ENCODE measurements around the gene MRPL51. TPM values are rescaled to one million over a fixed set of nuclear protein-coding genes. Genes with fewer than 3 reads are reported as not detected.
A peak's percentile ranks its signal among the peaks of the same experiment; 100 is the strongest.
"Not testable (repeated sequence)": the region's sequence is repeated elsewhere in the genome, so short reads cannot be mapped to it uniquely, and the experiment has no call there.

Gene MRPL51
- total RNA-seq, 1 donor from 2014 or later: 202 TPM

DNA sequence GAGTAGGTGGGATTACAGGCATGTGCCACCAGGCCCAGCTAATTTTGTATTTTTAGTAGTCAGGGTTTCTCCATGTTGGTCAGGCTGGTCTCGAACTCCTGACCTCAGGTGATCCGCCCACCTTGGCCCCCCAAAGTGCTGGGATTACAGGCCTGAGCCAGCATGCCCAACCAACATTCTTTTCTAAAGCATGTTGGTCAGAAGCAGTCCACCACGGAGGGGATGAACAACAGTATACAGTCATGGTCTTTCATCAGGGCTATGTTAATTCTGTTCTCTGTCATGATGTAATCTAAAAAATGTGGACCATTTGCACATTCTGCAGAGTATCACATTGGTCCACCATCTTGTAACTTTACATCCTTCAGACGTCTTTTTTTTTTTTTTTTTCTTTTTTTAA lies 3.6 kb downstream of the MRPL51 start:
- no peak overlapping the region for H3K4me3 Mint-ChIP-seq (ENCODE audit: unreplicated experiment)
- peaks cover 2% of the 10 kb centered on the region for H3K27me3 Mint-ChIP-seq (ENCODE audit: low read depth, unreplicated experiment)
- H3K4me1 ChIP-seq (ENCODE audit: insufficient read depth, low read length): peaks cover 7% of the 10 kb centered on the region
- H3K4me1 Mint-ChIP-seq (ENCODE audit: low read depth, unreplicated experiment): peaks cover 7% of the 10 kb centered on the region
- H3K79me2 ChIP-seq (ENCODE audit: insufficient read depth, low read length): peaks cover 18% of the 10 kb centered on the region
- no peak overlapping the region for H3K9ac ChIP-seq (ENCODE audit: low read length)
- no peaks in the 10 kb centered on the region for H3K27me3 ChIP-seq (ENCODE audit: insufficient read depth, low read length)
- no peak overlapping the region for H3K27ac Mint-ChIP-seq (ENCODE audit: unreplicated experiment)
- H3K4me3 ChIP-seq (ENCODE audit: insufficient read depth, low read depth, low read length): no peak overlapping the region
- H3K9me3 ChIP-seq (ENCODE audit: insufficient read depth, low read depth, low read length): no peaks in the 10 kb centered on the region
- FAIRE-seq: no peak
- H3K36me3 ChIP-seq (ENCODE audit: insufficient read depth, low read length): peaks cover 4% of the 10 kb centered on the region
- no peak for TF ChIP-seq EZH2 (IDR thresholded peaks at IDR 0.05; ENCODE audit: insufficient read depth, low read length)
- TF ChIP-seq CTCF (IDR thresholded peaks at IDR 0.05; ENCODE audit: insufficient read depth, low read depth, low read length): no peak
- no peaks in the 10 kb centered on the region for H4K20me1 ChIP-seq (ENCODE audit: insufficient read depth, low read length)
- H3K4me2 ChIP-seq (ENCODE audit: low read length): no peak overlapping the region
- no peaks in the 10 kb centered on the region for H3K36me3 Mint-ChIP-seq (ENCODE audit: low read depth, unreplicated experiment)
- H2AFZ ChIP-seq (ENCODE audit: low read depth, low read length): no peak overlapping the region
- no peaks in the 10 kb centered on the region for H3K9me3 Mint-ChIP-seq (ENCODE audit: unreplicated experiment)
- H3K27ac ChIP-seq (ENCODE audit: low read depth, low read length): no peak overlapping the region
- DNase-seq (ENCODE audit: low read depth): no peak

GRCh38 chr12:6488240-6488639 lies 4.8 kb downstream of the MRPL51 start:
- FAIRE-seq: no peak
- peaks cover 2% of the 10 kb centered on the region for H3K27me3 Mint-ChIP-seq (ENCODE audit: low read depth, unreplicated experiment)
- H3K4me3 Mint-ChIP-seq (ENCODE audit: unreplicated experiment): no peak overlapping the region
- Histone ChIP-seq H3K9ac (ENCODE audit: low read length) (no peak overlapping the region), H4K20me1 (ENCODE audit: insufficient read depth, low read length) (no peaks in the 10 kb centered on the region), H3K27ac (ENCODE audit: low read depth, low read length) (no peak overlapping the region), H3K79me2 (ENCODE audit: insufficient read depth, low read length) (peaks cover 15% of the 10 kb centered on the region), H3K4me2 (ENCODE audit: low read length) (no peak overlapping the region), H3K4me3 (ENCODE audit: insufficient read depth, low read depth, low read length) (no peak overlapping the region), H3K9me3 (ENCODE audit: insufficient read depth, low read depth, low read length) (no peaks in the 10 kb centered on the region), H3K27me3 (ENCODE audit: insufficient read depth, low read length) (no peaks in the 10 kb centered on the region), H3K36me3 (ENCODE audit: insufficient read depth, low read length) (peaks cover 4% of the 10 kb centered on the region), H2AFZ (ENCODE audit: low read depth, low read length) (no peak overlapping the region), H3K4me1 (ENCODE audit: insufficient read depth, low read length) (peaks cover 6% of the 10 kb centered on the region)
- peaks cover 7% of the 10 kb centered on the region for H3K4me1 Mint-ChIP-seq (ENCODE audit: low read depth, unreplicated experiment)
- DNase-seq (ENCODE audit: low read depth): no peak
- H3K36me3 Mint-ChIP-seq (ENCODE audit: low read depth, unreplicated experiment): no peaks in the 10 kb centered on the region
- TF ChIP-seq EZH2 (IDR thresholded peaks at IDR 0.05; ENCODE audit: insufficient read depth, low read length): no peak
- no peak for TF ChIP-seq CTCF (IDR thresholded peaks at IDR 0.05; ENCODE audit: insufficient read depth, low read depth, low read length)
- H3K9me3 Mint-ChIP-seq (ENCODE audit: unreplicated experiment): no peaks in the 10 kb centered on the region
- H3K27ac Mint-ChIP-seq (ENCODE audit: unreplicated experiment): no peak overlapping the region

GRCh38 chr12:6478416-6478815 lies 14.6 kb downstream of the MRPL51 start:
- TF ChIP-seq EZH2 (IDR thresholded peaks at IDR 0.05; ENCODE audit: insufficient read depth, low read length): no peak
- TF ChIP-seq CTCF (IDR thresholded peaks at IDR 0.05; ENCODE audit: insufficient read depth, low read depth, low read length): no peak
- no peaks in the 10 kb centered on the region for H4K20me1 ChIP-seq (ENCODE audit: insufficient read depth, low read length)
- FAIRE-seq: no peak
- Mint-ChIP-seq H3K9me3 (ENCODE audit: unreplicated experiment) (peaks cover 8% of the 10 kb centered on the region), H3K27me3 (ENCODE audit: low read depth, unreplicated experiment) (peaks cover 7% of the 10 kb centered on the region), H3K27ac (ENCODE audit: unreplicated experiment) (no peak overlapping the region), H3K4me1 (ENCODE audit: low read depth, unreplicated experiment) (peaks cover 24% of the 10 kb centered on the region), H3K36me3 (ENCODE audit: low read depth, unreplicated experiment) (peaks cover 5% of the 10 kb centered on the region), H3K4me3 (ENCODE audit: unreplicated experiment) (no peak overlapping the region)
- H3K4me2 ChIP-seq (ENCODE audit: low read length): no peak overlapping the region
- no peak overlapping the region for H3K9ac ChIP-seq (ENCODE audit: low read length)
- H2AFZ ChIP-seq (ENCODE audit: low read depth, low read length): no peak overlapping the region
- H3K4me1 ChIP-seq (ENCODE audit: insufficient read depth, low read length): no peaks in the 10 kb centered on the region
- no peaks in the 10 kb centered on the region for H3K36me3 ChIP-seq (ENCODE audit: insufficient read depth, low read length)
- H3K9me3 ChIP-seq (ENCODE audit: insufficient read depth, low read depth, low read length): no peaks in the 10 kb centered on the region
- H3K27me3 ChIP-seq (ENCODE audit: insufficient read depth, low read length): peaks cover 2% of the 10 kb centered on the region
- no peaks in the 10 kb centered on the region for H3K79me2 ChIP-seq (ENCODE audit: insufficient read depth, low read length)
- no peak overlapping the region for H3K27ac ChIP-seq (ENCODE audit: low read depth, low read length)
- DNase-seq (ENCODE audit: low read depth): no peak
- H3K4me3 ChIP-seq (ENCODE audit: insufficient read depth, low read depth, low read length): no peak overlapping the region

GRCh38 chr12:6477601-6478377 lies 15.3 kb downstream of the MRPL51 start:
- not testable (repeated sequence) for H3K4me2 ChIP-seq (ENCODE audit: low read length); H3K9ac ChIP-seq (ENCODE audit: low read length); FAIRE-seq; H3K4me3 ChIP-seq (ENCODE audit: insufficient read depth, low read depth, low read length); H3K27me3 Mint-ChIP-seq (ENCODE audit: low read depth, unreplicated experiment); H2AFZ ChIP-seq (ENCODE audit: low read depth, low read length); H3K9me3 ChIP-seq (ENCODE audit: insufficient read depth, low read depth, low read length); DNase-seq (ENCODE audit: low read depth); H3K4me1 ChIP-seq (ENCODE audit: insufficient read depth, low read length); H3K36me3 ChIP-seq (ENCODE audit: insufficient read depth, low read length); H3K27ac Mint-ChIP-seq (ENCODE audit: unreplicated experiment); H3K36me3 Mint-ChIP-seq (ENCODE audit: low read depth, unreplicated experiment); H3K27me3 ChIP-seq (ENCODE audit: insufficient read depth, low read length); H3K9me3 Mint-ChIP-seq (ENCODE audit: unreplicated experiment); H4K20me1 ChIP-seq (ENCODE audit: insufficient read depth, low read length); H3K79me2 ChIP-seq (ENCODE audit: insufficient read depth, low read length); H3K27ac ChIP-seq (ENCODE audit: low read depth, low read length)
- peaks cover 24% of the 10 kb centered on the region for H3K4me1 Mint-ChIP-seq (ENCODE audit: low read depth, unreplicated experiment)
- H3K4me3 Mint-ChIP-seq (ENCODE audit: unreplicated experiment): peak overlapping the region; percentile 9

Measured in astrocyte (in vitro differentiated cells and primary cell).